ENCODE results near the gene CELF2. TPM values are rescaled to one million over a fixed set of nuclear protein-coding genes. Genes with fewer than 3 reads are reported as not detected.
"Not testable (repeated sequence)": the region's sequence is repeated elsewhere in the genome, so short reads cannot be mapped to it uniquely, and the experiment has no call there.

CELF2 gene
- total RNA-seq, 1 donor from 2014 or later = 36.9 TPM

DNA sequence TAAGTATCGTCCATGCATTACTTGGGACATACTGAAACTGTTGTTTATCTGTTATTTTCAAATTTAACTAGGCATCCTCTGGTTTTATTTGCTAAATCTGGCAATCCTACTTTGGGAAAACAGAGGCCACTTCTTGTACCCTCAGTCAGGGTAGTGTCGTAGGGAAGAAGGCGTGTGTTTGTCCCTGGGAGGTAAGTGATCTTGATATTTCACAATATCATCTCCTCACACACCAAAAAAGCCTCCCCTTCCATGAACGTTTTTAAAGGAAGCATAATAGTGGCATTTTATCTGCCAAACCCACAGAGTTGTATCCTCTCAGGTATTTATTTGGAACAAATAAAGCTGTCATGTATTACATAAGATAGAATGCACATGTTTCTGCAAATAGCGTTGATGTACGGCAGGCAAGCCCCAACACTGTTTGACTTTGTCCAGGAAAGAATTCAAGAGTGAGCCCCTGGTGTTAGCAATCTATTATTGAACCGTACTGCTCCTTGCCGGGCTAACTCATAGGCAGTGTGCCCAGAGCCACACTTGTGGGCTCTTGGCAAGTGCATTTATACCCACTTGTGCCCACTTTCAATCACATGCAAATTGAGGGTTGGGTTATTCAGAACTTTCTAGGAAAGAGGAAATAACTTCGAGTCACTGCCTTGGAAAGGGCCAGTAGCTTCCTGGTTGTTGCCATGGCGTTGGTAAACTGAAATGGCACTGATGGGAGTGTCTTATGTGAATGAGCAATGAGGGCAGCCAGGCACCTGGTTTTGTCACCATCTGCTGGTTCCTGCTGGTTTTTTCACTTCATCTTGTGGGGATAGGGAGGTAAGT, 327.8 kb downstream of the CELF2 start:
- no peak for DNase-seq (ENCODE audit: low spot score)

DNA sequence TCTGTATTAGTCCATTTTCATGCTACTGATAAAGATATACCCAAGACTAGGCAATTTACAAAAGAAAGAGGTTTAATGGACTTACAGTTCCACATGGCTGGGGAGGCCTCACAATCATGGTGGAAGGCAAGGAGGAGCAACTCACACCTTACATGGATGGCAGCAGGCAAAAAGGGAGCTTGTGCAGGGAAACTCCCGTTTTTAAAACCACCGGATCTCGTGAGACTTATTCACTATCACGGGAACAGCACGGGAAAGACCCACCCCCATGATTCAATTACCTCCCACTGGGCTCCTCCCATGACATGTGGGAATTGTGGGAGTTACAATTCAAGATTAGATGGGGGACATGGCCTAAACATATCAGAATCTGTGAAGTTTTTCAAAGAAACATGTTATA, 329.9 kb downstream of the CELF2 start:
- DNase-seq (ENCODE audit: low spot score) = not testable (repeated sequence)

DNA sequence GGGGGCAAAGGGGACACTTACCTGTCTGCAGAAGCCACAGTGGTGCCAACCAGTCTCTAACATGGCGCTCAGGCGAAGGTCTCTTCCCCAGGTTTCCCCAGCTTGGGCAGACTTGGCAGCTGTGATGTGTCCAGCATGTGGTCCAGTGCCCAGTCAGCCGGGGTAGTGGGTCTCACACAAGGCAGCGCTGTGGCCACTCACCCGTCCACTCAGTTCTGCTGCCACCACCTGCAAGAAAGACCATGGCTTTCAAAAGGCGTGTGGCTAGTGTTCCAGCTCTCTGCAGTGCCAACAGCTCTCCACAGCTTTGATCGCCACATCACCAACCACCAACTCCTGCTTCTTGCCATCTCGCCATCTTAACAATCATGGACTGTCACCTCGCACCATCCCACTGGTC, 334.1 kb downstream of the CELF2 start:
- no peak for DNase-seq (ENCODE audit: low spot score)

DNA sequence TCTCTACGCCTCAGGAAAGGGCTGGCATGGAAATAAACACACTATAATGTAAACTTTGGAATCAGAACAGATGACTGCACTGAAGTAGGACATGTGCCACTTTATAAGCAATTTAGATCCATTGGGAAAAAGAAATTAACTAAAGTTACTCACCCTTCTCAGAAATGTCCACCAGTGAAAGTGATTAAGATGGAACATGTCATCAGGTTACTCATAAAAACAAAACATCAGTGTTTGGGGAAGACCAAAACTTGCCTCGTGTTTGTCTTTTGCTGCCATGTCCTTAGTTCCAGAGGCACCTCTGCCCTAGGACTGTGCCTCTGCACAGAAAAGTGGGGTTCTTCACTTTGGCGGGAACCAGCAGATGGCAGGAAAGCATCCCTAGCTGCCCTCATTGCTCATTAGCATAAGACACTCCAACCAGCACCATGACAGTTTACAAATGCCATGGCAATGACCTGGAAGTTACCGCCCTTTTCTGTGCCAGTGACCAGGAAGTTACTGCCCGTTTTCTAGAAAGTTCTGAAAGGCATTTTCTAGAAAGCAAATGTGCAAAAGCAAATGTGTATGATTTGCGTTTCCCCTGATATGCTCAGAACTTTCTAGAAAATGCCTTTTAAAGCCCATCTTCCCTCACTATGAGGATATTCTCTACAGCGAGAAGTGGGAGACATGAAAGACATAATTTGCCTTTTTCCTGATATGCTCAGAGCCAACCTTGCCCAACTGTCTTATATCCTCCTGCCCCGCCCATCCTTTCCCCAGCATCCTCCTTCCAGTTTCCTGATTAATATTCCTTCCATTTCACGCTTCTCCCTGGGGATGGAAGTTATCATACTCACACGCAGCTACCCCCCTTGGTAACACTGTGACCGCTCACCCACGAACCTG, 335.6 kb downstream of the CELF2 start:
- no peak for DNase-seq (ENCODE audit: low spot score)

DNA sequence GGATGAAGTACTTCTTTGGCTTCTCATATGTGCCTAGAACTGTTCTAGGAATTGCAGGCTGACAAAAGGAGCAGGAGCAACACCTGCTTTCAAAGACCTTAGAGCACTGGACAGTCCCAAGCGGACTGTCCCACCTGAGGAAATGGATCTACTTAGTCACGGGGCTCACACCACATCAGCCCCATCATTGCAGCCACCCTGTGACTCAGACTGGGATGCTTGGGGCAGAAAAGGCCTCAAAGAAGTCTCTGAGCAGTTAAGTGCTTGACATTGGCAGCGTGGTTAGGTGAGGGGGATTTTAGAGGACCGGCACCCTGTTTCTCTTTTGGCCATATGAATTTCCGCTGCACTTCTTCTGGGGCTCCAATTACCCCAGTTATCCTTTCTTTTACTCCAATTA, 337.2 kb downstream of the CELF2 start:
- no peak for DNase-seq (ENCODE audit: low spot score)

DNA sequence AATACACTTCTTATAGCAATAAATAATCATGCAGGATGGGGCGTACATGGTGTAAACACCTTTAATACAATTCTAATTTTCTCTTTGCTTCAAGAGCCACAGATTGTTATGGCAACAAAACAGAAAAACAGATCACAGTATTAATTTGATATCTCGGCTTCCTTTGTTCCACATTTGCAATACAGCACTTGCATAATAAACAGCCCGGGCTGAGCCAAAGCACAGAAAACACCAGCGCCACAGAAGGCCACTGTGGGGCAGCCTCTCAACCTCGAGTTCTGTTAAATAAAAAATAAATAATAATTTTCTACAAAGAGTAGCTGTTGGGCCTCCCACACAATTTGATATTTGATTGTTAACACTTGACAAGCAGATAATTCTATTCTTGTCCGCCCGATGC, 337.9 kb downstream of the CELF2 start:
- DNase-seq (ENCODE audit: low spot score) = no peak

DNA sequence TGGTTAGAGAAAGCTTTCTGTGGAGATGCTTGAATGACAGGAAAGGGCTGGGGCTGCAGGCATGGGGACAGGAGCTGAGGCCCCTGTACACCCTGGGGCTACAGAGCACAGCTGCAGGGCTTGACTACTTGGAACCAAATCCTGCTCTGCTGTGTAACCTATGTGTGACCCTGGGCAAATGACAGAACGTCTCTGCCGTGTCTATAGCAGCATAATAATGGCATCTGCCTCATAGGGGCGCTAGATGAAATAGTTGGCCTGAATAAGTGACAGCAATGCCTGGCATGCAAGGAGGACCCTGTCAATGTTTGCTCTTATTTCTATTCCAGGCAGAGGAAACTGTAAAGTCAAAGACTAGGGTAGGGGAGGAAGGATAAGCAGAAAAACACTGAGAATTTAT, 339.8 kb downstream of the CELF2 start:
- no peak for DNase-seq (ENCODE audit: low spot score)

DNA sequence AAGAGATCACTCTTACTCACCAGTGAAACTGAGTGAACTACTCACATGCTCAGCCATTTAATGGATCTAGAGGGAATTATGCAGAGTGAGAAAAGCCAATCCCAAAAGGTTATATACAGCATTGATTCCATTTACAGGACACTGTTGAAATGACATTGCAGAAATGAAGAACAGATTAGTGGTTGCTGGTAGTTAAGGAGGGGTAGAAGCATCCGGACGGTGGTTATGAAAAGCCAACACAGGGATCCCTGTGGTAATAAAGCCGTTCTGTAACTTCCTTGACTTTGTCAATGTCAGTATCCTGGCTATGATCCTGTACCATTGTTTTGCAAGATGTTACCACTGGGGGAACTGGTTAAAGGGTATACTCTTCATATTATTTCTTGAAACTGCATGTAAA, 340.3 kb downstream of the CELF2 start:
- DNase-seq (ENCODE audit: low spot score) = no peak

DNA sequence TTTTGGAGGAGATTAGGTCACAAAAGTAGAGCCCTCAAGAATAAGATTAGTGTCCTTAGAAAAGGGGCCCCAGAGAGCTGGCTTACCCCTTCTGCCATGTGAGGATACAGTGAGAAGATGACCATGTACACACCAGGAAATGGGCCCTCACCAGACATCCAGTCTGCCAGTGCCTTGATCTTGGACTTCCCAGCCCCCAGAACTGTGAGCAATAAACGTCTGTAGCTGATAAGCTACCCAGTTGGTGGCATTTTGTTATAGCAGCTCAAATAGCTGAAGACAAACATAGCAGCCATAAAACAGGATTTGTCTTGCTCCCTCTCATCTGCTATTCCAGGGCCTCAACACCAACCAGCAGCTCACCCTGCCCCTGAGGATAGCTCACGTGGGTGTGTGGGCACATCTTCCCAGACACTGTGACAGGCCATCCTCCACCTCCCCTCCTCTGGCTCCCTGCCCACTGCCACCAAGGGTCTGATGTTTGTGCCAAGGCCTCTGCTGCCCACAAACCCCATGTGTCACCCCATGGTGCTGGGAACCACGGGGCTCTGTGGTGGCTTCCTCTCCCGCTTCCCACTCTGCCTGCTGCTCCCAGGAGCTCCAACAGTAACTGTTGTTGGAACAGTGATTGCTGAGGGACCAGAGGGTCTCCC, 341.4 kb downstream of the CELF2 start:
- DNase-seq (ENCODE audit: low spot score) = no peak

DNA sequence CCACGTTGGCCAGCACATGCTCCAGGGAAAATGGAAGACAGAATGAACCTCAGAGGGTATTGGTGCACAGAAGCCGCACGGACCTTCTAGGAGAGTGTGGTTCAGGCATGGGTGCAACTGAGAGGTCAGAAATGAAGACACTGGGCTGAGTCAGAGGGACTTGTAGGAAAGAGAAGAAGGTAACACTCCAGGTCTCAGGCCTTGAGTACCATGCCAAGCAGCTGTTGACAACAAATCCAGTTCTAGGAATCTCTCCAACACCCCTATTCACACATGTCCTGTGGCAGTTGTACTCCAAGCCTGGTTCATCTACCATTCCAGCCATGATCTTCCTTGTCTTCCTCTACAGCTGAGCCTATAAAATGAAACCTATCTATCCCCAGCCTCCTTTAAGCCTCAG, 342.2 kb downstream of the CELF2 start:
- no peak for DNase-seq (ENCODE audit: low spot score)

DNA sequence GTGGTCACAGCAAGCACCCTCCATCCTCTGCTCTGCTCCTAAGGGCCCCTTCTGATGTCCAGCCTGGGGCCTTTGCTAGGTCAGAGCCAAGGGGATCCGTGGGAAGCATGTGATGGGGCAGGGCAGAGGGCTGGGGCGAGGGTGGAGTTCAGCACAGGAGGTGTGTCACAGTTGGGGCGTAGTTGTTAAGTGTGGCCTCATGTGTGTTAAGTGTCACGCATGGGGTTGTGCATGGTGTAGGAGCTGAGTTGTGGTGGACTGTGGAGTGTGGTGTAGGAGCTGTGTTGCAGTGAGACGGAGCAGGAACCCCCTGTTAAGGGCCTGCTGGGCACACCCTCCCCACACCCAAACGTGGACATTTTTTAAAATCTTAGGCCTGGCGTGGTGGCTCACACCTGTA, 345.8 kb downstream of the CELF2 start:
- DNase-seq (ENCODE audit: low spot score) = no peak

DNA sequence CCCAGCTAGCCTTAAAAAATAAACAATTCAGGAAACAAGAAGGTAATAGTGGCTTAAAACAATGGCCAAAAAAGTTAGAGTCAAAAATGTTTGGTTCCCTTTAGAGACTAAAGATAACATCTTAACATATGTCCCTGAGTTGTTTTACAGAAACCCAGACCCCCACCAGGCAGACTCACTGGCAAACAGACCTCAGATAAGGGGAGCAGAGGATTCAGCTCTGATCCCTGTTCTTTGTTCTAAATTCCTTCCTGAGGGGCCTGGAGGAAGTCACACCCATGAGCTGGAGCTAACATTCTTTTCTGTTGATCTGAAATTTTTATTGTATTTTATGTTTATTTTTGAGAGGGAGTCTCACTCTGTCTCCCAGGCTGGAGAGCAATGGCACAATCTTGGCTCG, 346.6 kb downstream of the CELF2 start:
- no peak for DNase-seq (ENCODE audit: low spot score)

DNA sequence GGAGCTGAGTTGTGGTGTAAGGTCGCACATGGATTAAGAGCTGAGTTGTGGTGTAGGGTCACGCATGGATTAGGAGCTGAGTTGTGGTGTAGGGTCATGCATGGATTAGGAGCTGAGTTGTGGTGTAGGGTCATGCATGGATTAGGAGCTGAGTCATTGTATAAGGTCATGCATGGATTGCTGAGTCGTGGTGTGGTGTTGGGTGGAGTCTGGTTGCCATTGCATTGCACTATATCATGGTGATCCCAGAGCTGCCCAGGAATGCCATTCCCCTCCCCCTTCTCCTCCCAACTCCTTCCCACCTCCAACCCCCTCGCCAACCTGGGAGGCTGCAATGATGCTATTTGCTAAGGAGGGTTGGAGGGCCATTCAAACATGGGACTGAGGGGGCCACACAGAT, 349.2 kb downstream of the CELF2 start:
- DNase-seq (ENCODE audit: low spot score) = not testable (repeated sequence)

DNA sequence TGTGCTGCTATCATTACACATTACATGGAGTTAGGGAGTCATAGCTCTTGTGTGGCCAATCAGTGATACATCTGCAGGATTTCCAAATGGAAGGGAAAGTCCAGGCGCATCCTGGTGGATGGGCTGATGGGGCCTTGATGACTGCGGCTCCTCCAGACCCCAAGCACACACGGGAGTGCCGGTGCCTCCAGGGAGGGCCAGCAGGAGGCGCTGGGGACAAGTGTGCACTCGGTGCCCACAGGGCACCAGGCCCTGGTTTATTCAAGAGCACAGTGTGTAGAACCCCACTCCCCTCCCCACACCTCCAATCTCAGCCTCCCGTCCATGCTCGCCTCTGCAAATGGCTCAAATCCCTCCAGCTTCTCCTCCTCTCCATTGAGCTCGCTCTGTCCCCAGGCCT, 349.8 kb downstream of the CELF2 start:
- DNase-seq (ENCODE audit: low spot score) = no peak

DNA sequence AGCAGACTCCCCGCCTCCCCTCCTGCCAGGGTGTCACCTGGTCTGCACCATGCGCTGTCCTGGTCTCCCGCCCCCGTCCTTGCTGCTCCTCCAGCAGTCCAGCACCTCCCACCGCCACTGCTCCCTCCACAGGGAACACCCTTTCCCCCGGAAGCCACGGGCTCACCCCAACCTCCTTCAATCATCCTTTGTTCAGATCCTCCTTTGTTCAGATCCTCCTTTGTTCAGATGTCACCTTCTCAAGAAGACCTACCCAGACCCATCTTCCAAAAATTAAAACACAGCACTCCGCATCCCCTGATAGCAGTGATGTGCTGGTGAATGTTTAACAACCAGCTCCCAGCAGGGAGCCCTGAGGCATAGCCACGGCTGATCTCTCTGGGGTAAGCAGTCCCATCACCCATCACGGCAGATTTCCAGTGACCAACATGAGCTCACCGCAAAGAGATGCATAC, 356.1 kb downstream of the CELF2 start:
- no peak for DNase-seq (ENCODE audit: low spot score)

DNA sequence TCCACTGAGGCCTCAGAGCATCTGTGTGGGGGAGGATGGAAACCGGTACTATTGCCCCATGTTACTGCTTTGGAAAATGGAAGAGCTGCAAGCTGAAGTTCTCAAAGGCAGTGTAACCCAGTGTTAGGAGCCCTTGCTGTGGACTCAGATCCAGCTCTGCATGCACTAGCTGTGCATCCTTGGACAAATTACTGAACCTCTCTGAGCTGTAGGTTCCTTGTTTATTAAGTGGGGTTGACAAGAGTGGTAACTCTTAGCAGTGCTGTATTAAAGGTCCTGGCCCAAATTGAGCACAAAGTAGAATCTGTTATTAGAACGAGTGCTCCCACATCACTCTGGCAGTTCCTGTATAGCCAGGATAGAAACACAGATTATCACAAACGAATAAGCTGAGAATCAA, 359.6 kb downstream of the CELF2 start:
- no peak for DNase-seq (ENCODE audit: low spot score)

DNA sequence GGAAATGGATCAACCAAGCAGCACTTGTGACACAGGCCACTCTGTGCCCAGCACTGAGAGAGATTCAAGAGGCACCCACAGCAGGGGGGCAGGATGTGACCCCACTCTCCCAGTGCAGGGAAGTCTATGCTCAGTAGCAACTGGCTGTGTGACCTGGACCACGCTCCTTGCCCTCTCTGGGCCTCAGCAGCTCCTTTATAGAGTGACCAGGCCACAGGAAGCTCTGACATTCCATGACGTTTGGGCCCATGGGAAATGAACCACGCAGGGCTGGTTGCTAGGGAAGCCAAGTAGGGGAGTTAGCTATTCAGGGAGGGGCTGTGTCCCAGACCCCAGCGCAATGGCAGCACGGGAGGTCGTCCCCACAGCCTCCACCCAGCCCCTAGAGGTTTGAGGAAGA, 361.2 kb downstream of the CELF2 start:
- no peak for DNase-seq (ENCODE audit: low spot score)

DNA sequence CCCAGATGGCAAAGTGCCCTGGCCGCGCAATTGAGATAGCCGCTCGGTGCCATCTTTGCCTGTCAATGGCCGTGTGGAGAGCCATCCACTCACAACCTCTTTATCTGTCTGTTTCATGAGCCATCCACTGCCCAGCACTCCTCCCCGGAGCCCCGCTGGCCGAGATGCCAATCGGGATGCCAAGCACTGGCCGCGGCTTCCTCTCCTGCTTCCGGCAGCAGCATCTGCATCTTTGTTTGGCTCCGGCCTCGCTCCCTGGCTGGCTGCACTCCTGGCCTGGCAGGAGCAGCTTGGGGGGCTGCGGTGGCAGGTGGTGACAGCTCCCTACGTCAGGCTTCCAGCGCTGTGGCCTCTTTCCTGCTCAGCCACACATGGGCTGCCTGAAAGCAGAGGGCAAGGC, 362.1 kb downstream of the CELF2 start:
- no peak for DNase-seq (ENCODE audit: low spot score)

DNA sequence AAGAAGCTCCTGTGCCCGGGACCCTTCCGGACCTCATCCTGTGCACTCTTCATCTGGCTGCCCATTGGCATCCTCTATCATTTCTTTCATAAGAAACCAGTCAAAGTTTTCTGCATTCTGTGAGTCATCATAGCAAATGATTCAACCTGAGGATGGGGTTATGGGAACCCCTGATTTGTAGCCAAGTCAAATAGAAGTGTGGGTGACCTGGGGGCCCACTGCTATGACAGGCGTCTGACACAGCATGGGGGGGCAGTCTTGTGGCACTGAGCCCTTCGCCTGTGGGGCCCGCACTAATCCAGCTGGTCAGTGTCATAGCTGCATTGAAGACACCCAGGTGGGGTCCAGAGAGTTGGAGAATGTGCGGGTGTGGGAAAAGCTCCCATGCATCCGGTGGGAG, 363.4 kb downstream of the CELF2 start:
- no peak for DNase-seq (ENCODE audit: low spot score)

DNA sequence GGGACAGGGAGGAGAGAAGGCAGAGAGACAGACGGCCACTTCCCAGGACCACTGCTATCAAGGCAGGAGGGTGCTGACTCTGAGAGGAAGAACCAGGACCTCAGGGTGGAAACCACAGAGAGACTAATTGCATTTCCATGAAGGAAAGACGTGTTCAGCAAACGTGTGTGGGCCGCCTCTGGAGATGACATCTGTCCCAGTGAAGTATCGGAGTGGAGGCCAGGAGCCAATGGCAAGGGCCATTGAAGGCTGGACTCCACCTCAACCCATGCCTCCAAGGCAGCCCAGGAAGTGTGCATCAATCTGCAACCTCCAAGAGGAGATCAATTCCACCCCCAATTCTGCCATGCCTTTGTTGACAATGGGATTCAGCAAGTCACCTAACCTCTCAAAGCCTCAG, 363.8 kb downstream of the CELF2 start:
- no peak for DNase-seq (ENCODE audit: low spot score)

DNA sequence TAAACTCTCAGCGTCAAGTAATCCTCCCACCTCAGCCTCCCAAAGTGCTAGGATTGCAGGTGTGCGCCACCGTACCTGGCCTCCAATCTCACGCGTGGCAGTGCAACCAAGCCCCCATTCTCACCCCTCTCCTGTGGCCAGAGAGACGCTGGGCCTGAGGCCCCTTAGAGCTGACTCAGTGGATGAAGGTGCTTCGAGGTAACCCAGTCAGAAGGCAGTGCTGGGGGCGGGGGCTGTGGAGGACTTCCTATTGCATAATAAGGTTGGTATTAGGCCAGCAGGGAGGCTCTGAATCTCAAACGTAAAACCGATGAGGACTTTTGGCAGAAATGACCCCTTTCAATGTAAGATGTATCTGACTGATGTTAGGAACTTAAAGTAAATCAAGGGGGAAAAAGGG, 364.5 kb downstream of the CELF2 start:
- DNase-seq (ENCODE audit: low spot score) = no peak

DNA sequence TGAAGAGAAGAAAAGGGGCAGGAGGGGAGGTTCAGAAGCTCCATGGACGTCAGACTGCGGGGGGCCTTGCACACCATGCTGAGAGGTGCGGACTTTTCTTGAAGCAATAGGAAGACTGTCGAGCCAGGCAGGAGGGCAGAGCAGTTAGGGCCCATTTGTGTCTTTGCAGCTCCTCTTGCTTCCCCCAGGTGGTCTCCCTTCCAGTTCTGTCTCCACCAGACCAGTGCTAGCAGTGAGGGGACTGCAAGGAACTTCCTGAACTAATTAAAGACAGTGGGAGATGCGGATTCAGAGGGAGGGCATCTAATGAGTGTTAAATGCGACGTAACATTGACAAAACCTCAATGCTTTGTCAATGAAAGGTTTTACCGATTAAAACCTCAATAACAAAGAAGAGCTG, 368.4 kb downstream of the CELF2 start:
- DNase-seq (ENCODE audit: low spot score) = no peak
